Measurements from ENCODE around the gene TCF4. TPM values are rescaled to one million over a fixed set of nuclear protein-coding genes. Genes with fewer than 3 reads are reported as not detected.

The TCF4 gene
- polyA plus RNA-seq, 1 of the 3 experiments (the other 2 are of a cell fraction) = 39.1 TPM

GRCh38 chr18:55382277-55382805 lies 205.7 kb downstream of the TCF4 start:
- ChIA-PET CTCF (interaction anchor here (1.1 kb wide), 1 partner anchor 64 kb away, joined by 3 read pairs; no protein-coding TSS in a partner anchor), POLR2A (no interaction called here)
- H3F3A ChIP-seq (replicated peaks; ENCODE audit: insufficient read depth) = no peaks in the 10 kb centered on the region
- H3K9me2 ChIP-seq = no peaks in the 10 kb centered on the region
- no peak overlapping the region for H3K4me2 ChIP-seq
- no peak overlapping the region for H2AFZ ChIP-seq (ENCODE audit: low read depth)
- 91% methylated on average over 2 of the region's 2 CpGs for WGBS (ENCODE audit: low lambda C conversion rate)
- no peak overlapping the region for H3K9ac ChIP-seq
- H3K4me1 ChIP-seq (ENCODE audit: control insufficient read depth in 1 of 2, insufficient read depth in 2 of 2, low read depth in 1 of 2, low read length in 1 of 2) = peaks cover 0 to 7% of the 10 kb centered on the region in 2 experiments; a peak in 2 of 4 replicates
- peaks cover 73% of the 10 kb centered on the region for H3K79me2 ChIP-seq (ENCODE audit: insufficient read depth)
- no peak overlapping the region for H3K4me3 ChIP-seq (ENCODE audit: low read depth in 2 of 2, low read length in 1 of 2)
- H3K27ac ChIP-seq (ENCODE audit: low read depth in 2 of 2, low read length in 1 of 2) = no peak overlapping the region
- DNase-seq = no peak
- no peaks in the 10 kb centered on the region for H3K27me3 ChIP-seq (ENCODE audit: insufficient read depth)
- H3K36me3 ChIP-seq (replicated peaks in 1 of 2; ENCODE audit: control insufficient read depth in 1 of 2, insufficient read depth in 2 of 2, low read length in 1 of 2) = peaks cover 2 to 28% of the 10 kb centered on the region in 2 experiments
- no peaks in the 10 kb centered on the region for H4K20me1 ChIP-seq (ENCODE audit: insufficient read depth)
- TF ChIP-seq RFX5 (IDR thresholded peaks at IDR 0.05; ENCODE audit: low read length) = no peak
- TF ChIP-seq NRF1 (IDR thresholded peaks at IDR 0.05; ENCODE audit: low read depth, low read length) = no peak
- no peak for TF ChIP-seq TCF12 (IDR thresholded peaks at IDR 0.05)
- TF ChIP-seq FOXJ3 (CRISPR knock-in tag; IDR thresholded peaks at IDR 0.05) = no peak
- TF ChIP-seq JUND (IDR thresholded peaks at IDR 0.05) = no peak
- TF ChIP-seq SMC3 (IDR thresholded peaks at IDR 0.05; ENCODE audit: low read depth, low read length) = no peak
- H3K9me3 ChIP-seq = peaks cover 14% of the 10 kb centered on the region

- ChIA-PET POLR2A (no interaction called here), CTCF (no interaction called here)
- Histone ChIP-seq H3K36me3 (replicated peaks in 1 of 2; ENCODE audit: control insufficient read depth in 1 of 2, insufficient read depth in 2 of 2, low read length in 1 of 2) (peaks cover 2 to 27% of the 10 kb centered on the region in 2 experiments), H4K20me1 (ENCODE audit: insufficient read depth) (no peaks in the 10 kb centered on the region), H3F3A (replicated peaks; ENCODE audit: insufficient read depth) (no peaks in the 10 kb centered on the region), H3K9me3 (peaks cover 14% of the 10 kb centered on the region), H3K4me1 (ENCODE audit: control insufficient read depth in 1 of 2, insufficient read depth in 2 of 2, low read depth in 1 of 2, low read length in 1 of 2) (no peaks in the 10 kb centered on the region; a peak in 1 of 4 replicates), H3K79me2 (ENCODE audit: insufficient read depth) (peaks cover 74% of the 10 kb centered on the region), H3K4me3 (ENCODE audit: low read depth in 2 of 2, low read length in 1 of 2) (no peak overlapping the region), H3K9me2 (no peaks in the 10 kb centered on the region), H3K4me2 (no peak overlapping the region), H3K27ac (ENCODE audit: low read depth in 2 of 2, low read length in 1 of 2) (no peak overlapping the region), H3K9ac (no peak overlapping the region), H2AFZ (ENCODE audit: low read depth) (no peak overlapping the region), H3K27me3 (ENCODE audit: insufficient read depth) (no peaks in the 10 kb centered on the region)
- no peak for TF ChIP-seq RCOR1 (IDR thresholded peaks at IDR 0.05; ENCODE audit: low read length)
- no peak for TF ChIP-seq EZH2phosphoT487 (IDR thresholded peaks at IDR 0.05; ENCODE audit: borderline replicate concordance, low read depth)
- TF ChIP-seq REST (IDR thresholded peaks at IDR 0.05; ENCODE audit: low read depth, low read length) = no peak
- TF ChIP-seq ELF1 (IDR thresholded peaks at IDR 0.05) = no peak
- no peak for TF ChIP-seq NFIC (IDR thresholded peaks at IDR 0.05; ENCODE audit: borderline replicate concordance)
- no peak for TF ChIP-seq FOXJ3 (CRISPR knock-in tag; IDR thresholded peaks at IDR 0.05)
- TF ChIP-seq JUND (IDR thresholded peaks at IDR 0.05) = no peak
- TF ChIP-seq IRF3 (IDR thresholded peaks at IDR 0.05; ENCODE audit: low read depth, low read length) = no peak
- TF ChIP-seq MAX (IDR thresholded peaks at IDR 0.05; ENCODE audit: low read depth) = no peak
- TF ChIP-seq TEAD4 (IDR thresholded peaks at IDR 0.05; ENCODE audit: borderline replicate concordance, insufficient read depth) = no peak
- no peak for TF ChIP-seq EP300 (IDR thresholded peaks at IDR 0.05; ENCODE audit: borderline replicate concordance in 1 of 2, low read depth in 1 of 2, low read length in 1 of 2)
- no peak for TF ChIP-seq FOSL2 (IDR thresholded peaks at IDR 0.05; ENCODE audit: borderline replicate concordance, low read depth)
- TF ChIP-seq MEF2A (IDR thresholded peaks at IDR 0.05; ENCODE audit: borderline replicate concordance, low read depth) = no peak
- no peak for TF ChIP-seq FOXM1 (IDR thresholded peaks at IDR 0.05; ENCODE audit: low read depth)
- TF ChIP-seq RFX5 (IDR thresholded peaks at IDR 0.05; ENCODE audit: low read length) = no peak
- no peak for TF ChIP-seq CTCF (IDR thresholded peaks at IDR 0.05)
- no peak for TF ChIP-seq ZBTB33 (IDR thresholded peaks at IDR 0.05; ENCODE audit: borderline replicate concordance, low read depth)
- TF ChIP-seq NRF1 (IDR thresholded peaks at IDR 0.05; ENCODE audit: low read depth, low read length) = no peak
- no peak for DNase-seq
Measured at GRCh38 chr18:55381277-55381676, 206.7 kb downstream of the TCF4 start.
